GM21786 (cell line): ENCODE measurements around the gene AHI1.
"Not testable (repeated sequence)": the region's sequence is repeated elsewhere in the genome, so short reads cannot be mapped to it uniquely, and the experiment has no call there.

Experiments
- ATAC-seq: cut with Tn5 transposase; IDR thresholded peaks from one replicate; pipeline ENCODE4 v1.9.1; 2021; ENCODE audit not compliant: unreplicated experiment

The AHI1 gene

GRCh38 chr6:135397172-135397952 is 100.2 kb downstream of the AHI1 start:
- no peak for ATAC-seq

DNA sequence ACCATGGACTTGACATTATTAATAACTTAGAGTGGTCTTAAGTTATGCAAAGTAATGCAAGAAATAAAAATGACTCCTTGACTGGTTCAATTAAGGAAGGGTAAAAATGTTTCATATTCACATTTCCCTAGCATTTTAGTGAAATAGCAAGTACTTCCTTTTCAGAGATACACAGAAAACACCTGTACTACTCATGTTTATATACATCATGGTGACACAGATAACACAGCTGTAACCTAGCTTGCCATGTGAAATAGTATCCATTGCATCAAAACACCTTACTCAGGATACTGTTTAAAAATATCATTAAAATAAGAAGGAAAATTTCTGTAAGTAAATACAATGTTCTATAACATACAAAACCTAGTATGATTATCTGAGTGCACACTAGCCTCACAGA is 102.4 kb downstream of the AHI1 start:
- ATAC-seq = no peak

GRCh38 chr6:135393289-135393688 is 104.3 kb downstream of the AHI1 start:
- no peak for ATAC-seq

DNA sequence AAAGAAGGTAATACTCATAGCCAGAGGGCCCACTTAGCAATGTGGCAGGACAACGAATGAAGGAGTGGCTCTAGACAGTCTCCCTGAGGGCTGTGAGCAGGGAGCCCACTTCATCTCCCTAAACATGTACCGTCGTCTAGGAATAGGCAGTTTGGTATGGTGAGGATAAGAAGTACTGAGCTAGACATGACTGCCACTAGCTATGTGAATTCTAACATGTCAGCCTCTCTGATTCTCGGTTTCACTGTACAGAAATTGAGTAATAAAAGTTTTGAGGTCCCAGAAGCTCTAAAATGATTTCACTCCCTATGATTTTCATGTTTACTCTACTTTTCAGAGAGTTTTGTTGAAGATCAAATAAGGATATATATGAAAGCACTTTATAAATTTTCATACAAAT is 107.1 kb downstream of the AHI1 start:
- ATAC-seq = no peak

DNA sequence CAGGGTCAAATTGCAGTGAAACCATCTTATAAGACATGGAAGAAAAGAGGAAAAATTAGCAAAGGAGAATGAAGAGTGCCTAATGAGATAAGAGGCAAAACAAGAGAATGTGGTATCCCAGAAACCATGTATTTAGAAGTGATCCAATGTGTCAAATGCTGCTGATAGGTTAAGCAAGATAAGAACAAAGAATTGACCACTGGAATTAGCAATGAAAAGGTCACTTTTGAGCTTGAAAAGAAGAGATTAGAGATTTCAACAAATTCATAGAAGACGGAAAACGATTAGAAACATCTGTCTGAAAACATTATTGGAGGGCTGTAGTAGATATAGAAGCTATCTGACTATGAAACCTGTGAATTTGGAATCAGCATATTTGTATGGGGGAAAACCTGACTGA is 112.2 kb downstream of the AHI1 start:
- ATAC-seq = no peak

GRCh38 chr6:135383766-135384165 is 113.8 kb downstream of the AHI1 start:
- ATAC-seq = no peak

DNA sequence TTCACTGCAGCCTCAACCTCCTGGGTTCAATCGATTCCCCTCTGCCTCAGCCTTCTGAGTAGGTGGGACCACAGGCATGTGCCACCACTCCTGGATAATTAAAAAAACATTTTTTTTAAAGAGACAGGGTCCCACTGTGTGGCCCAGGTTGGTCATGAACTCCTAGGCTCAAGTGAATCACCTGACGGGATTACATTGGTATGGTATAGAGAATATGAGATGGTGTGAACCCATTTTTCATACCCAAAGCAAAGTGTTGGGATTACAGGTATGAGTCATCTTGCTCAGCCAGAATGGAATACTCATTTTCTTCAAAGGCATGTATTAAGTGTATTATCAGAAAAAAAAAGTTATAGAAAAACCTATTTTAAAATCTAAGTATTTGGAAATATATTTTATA is 114.2 kb downstream of the AHI1 start:
- ATAC-seq = no peak

DNA sequence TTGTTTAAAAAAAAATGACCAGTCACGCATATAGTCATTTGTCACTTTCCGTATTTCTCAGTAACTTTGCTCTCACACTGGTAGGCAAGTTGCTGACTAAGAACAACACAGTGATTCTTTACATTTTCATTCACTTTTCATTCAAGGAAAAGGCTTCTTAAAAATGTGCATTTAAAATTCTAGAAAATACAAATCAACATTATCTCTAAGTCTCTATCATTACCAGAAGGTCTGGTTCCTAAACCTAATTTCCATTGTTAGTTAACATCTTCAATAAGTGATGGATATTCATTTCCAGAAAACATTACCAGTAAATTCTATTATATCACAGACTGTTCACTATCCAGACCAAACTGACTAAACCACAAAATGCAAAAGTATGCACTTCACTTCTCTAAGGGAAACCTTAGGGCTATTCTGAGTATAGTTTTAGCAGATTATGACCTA is 115.3 kb downstream of the AHI1 start:
- ATAC-seq = peak; percentile 85

DNA sequence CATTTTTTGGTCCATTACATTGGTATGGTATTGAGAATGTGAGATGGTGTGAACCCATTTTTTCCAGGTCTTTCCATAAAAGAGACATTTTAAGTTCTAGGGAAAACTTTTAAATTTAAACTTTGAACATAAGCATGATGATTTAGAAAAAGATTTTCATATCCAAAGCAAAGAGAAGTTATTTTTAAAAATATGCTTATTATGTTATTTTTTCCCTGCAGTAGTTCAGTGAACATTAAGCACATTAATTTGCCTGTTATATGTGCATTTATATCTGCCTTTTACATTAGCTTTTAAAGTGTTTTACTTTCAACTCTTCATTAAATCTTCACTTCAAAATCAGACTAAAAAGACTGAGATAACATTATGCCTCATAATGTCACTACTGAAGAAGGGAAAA is 116.7 kb downstream of the AHI1 start:
- ATAC-seq = no peak

DNA sequence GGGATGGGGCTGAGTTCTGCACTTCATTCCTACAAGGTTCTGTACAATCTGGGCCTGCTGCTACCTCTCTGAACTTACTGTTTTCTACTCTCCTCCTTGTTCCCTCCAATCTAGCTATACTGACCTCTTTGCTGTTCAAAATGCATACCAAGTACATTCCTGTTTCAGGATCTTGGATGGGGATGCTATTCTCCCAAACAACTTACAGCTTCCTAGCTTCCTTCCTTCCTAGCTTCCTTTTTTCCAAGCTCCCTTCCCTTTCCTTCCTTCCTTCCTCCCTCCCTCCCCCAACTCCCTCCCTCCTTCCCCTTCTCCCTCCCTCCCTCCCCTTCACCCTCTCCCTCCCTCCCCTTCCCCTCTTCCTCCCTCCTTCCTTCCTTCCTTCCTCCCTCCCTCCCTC is 117.9 kb downstream of the AHI1 start:
- ATAC-seq = no peak

DNA sequence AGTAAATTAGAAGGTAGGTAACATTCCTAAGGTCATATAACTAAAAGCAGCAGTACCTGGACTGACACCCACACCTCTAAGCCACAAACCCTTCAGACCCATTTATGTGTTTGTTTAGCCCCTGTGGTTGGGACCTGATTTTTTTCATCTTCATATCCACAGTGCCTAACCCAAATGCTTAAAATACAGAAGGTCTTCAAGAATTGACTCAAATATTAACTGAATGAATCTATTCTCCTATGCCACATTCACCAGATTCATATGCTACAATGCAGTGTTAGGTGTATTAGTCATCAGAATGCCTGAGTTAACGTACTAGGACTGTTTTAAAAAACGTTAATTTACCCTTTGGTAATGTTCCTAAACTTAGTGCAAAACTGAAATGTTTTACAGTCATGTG is 124.8 kb downstream of the AHI1 start:
- ATAC-seq = no peak

DNA sequence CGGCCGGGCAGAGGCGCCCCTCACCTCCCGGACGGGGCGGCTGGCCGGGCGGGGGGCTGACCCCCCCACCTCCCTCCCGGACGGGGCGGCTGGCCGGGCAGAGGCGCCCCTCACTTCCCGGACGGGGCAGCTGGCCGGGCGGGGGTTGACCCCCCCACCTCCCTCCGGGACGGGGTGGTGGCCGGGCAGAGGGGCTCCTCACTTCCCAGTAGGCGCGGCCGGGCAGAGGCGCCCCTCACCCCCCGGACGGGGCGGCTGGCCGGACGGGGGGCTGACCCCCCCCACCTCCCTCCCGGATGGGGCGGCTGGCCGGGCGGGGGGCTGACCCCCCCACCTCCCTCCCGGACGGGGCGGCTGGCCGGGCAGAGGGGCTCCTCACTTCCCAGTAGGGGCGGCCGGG is 133.9 kb downstream of the AHI1 start:
- not testable (repeated sequence) for ATAC-seq

DNA sequence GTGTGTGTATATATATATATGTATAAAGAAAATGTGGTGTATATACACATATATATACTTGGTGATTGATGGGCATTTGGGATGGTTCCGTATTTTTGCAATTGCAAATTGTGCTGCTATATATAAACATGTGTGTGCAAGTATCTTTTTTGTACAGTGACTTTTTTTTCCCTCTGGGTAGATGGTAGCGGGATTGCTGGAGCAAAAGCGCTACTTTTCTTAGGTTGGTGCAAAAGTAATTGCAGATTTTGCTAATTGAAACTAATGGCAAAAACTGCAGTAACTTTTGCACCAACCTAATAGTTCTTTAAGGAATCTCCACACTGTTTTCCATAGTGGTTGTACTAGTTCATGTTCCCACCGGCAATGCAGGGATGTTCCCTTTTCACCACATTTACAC is 135.4 kb downstream of the AHI1 start:
- no peak for ATAC-seq

- ATAC-seq = no peak
Observed at GRCh38 chr6:135360222-135360621, 137.3 kb downstream of the AHI1 start.

- ATAC-seq = no peak
Observed at GRCh38 chr6:135358985-135359384, 138.6 kb downstream of the AHI1 start.

DNA sequence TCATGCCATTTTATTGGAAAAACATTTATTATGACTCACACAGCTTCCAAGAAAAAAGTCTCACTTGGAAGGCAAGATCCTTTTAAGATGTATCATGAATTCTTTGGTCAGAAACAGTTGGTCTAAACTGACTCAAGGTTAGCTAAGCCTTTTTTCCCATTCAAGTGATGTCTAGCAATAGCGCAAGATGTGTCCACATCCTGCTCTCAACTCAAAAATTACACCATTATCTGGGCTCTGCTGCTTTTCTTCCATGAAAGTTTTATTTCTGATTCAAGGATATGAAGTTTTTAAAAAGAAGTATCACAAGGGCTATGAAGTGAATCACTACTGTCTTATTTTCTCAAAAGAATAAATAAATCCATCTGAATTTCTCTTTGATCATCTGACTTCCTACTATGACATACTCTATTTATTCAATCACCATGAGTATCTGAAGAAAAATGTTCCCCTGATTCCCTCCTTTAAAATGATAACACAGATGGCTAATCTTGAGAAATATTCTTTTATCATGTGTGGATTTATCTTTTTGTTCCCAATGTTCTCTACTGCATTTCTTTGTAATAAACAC is 139.2 kb downstream of the AHI1 start:
- ATAC-seq = no peak

- no peak for ATAC-seq
Observed at GRCh38 chr6:135354407-135354806, 143.1 kb downstream of the AHI1 start.

DNA sequence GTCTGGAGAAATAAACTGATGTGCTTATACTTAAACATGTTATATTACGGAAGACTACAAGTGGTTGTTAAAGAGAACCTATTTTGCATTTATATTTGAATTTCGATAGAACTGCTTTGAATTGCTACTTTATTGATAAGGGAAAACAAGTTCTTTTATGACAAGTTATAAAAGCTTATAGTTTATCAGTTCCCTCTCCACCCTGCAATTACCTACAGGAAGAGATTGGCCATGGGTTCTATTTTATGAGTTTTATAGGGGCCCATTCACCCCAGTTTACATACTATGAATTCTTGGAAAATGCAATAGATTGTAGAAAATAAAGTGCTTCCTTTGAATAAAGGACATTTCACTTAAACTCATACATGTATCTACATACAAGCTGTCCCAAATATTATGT is 144.4 kb downstream of the AHI1 start:
- no peak for ATAC-seq

DNA sequence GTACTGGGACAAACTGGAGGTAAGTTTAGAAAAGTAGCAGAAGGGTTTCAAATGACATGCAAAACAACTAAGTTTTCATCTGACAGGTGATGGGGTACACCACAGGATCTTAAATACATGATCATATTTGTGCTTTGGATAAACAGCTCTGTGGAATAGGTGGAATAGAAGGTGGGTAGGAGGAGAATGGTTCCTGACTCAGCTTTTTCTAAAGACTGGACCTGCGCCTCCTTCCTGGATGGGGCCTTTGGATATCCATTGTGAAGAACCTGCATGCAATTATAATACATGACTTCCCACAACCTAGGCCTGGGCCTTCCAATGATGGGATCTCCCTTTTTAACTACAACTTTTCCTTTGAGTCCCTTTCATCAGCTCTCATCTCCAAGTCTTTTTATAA is 145.9 kb downstream of the AHI1 start:
- ATAC-seq = no peak

DNA sequence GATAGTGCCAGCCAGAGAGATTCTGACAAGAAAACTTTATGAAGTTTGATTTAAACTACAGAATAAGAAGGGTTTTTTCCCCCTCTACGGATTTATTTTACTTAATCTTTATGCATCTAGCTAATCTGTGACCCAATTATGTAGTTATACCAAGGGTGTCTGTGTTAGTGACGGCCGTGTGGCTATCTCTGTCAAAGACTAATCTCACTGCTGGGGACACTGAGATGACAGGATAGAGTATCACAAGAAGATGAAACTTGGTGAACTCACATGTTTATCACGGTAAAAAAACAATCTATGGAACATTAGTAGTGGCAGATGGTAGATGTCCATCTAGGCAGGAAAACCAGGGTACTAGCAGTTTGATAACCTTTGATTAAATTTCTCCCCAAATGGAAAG is 149.7 kb downstream of the AHI1 start:
- no peak for ATAC-seq

- no peak for ATAC-seq
Observed at GRCh38 chr6:135346747-135347146, 150.8 kb downstream of the AHI1 start.

- no peak for ATAC-seq
Observed at GRCh38 chr6:135344526-135344925, 153.0 kb downstream of the AHI1 start.

DNA sequence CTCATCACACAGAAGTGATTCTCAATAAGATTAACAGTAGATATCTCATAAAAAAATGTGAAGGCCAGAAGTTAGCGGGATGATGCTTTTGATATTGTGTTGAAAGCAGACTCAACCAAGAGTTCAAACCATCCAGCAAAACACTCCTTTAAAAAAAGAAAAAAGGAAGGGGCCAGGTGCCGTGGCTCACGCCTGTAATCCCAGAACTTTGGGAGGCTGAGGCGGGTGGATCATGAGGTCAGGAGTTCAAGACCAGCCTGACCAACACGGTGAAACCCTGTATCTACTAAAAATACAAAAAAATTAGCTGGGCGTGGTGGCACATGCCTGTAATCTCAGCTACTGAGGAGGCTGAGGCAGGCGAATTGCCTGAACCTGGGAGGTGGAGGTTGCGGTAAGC is 157.6 kb downstream of the AHI1 start:
- ATAC-seq = not testable (repeated sequence)
